HFFc6 (cell line): ENCODE measurements around the gene TMC1. TPM values are rescaled to one million over a fixed set of nuclear protein-coding genes. Genes with fewer than 3 reads are reported as not detected.
"Not testable (repeated sequence)": the region's sequence is repeated elsewhere in the genome, so short reads cannot be mapped to it uniquely, and the experiment has no call there.

Experiments
- DNase-seq: peaks from one replicate; pipeline ENCODE4 v3.0.0-alpha.2; 2018
- H3K27ac Mint-ChIP-seq: 2 replicates; pipeline ENCODE4 v1.8.0; 2020; ENCODE audit warnings: mild to moderate bottlenecking, mixed read lengths
- H3K27me3 Mint-ChIP-seq: 2 replicates; pipeline ENCODE4 v1.8.0; 2021; ENCODE audit warnings: mild to moderate bottlenecking, moderate library complexity, mixed read lengths; ENCODE audit not compliant: insufficient read depth
- H3K36me3 Mint-ChIP-seq: 2 replicates; pipeline ENCODE4 v1.8.0; 2021; ENCODE audit warnings: low read depth, mixed read lengths
- H3K4me1 Mint-ChIP-seq: 2 replicates; pipeline ENCODE4 v1.8.0; 2020; ENCODE audit warnings: low read depth, mixed read lengths
- H3K4me3 Mint-ChIP-seq: 2 replicates; pipeline ENCODE4 v1.8.0; 2020; ENCODE audit warnings: mild to moderate bottlenecking, moderate library complexity, mixed read lengths
- H3K9me3 Mint-ChIP-seq: 2 replicates; pipeline ENCODE4 v1.8.0; 2020; ENCODE audit warnings: mild to moderate bottlenecking, mixed read lengths
- CTCF ChIP-seq: fragments of 200-600 bp; sonication (generic); IDR thresholded peaks from 2 replicates; pipeline ENCODE4 v1.5.0; 2021; ENCODE audit warnings: antibody characterized with exemption, mild to moderate bottlenecking
- total RNA-seq, 6 experiments: library from RNA; stranded (reverse); fragmentation: NEBNext Ultra II Directional; extraction: Animal tissue kit (Norgen Biotek cat#: 25700); gene quantifications; 2 replicates in 1 of 6; 3 replicates in 5 of 6; pipeline ENCODE4 v1.2.3, GENCODE V29; 2021

TMC1 gene
- total RNA-seq, 6 experiments from 2014 or later, result 0.09 to 1.1 (median 0.65) TPM

GRCh38 chr9:72486594-72486955 lies 34.8 kb upstream of the TMC1 start:
- peaks cover 24% of the 10 kb centered on the region for H3K4me1 Mint-ChIP-seq
- H3K4me3 Mint-ChIP-seq, result no peak overlapping the region
- no peak for DNase-seq
- TF ChIP-seq CTCF, result no peak
- H3K9me3 Mint-ChIP-seq, result no peaks in the 10 kb centered on the region
- no peaks in the 10 kb centered on the region; the same call in 1 of the 2 replicates for H3K27me3 Mint-ChIP-seq
- no peaks in the 10 kb centered on the region for H3K36me3 Mint-ChIP-seq
- no peak overlapping the region for H3K27ac Mint-ChIP-seq

GRCh38 chr9:72487665-72488064 lies 33.7 kb upstream of the TMC1 start:
- H3K36me3 Mint-ChIP-seq, H3K27ac Mint-ChIP-seq, H3K9me3 Mint-ChIP-seq, H3K27me3 Mint-ChIP-seq, H3K4me3 Mint-ChIP-seq, DNase-seq: not testable (repeated sequence)
- H3K4me1 Mint-ChIP-seq, result peaks cover 18% of the 10 kb centered on the region

GRCh38 chr9:72489986-72490385 lies 31.4 kb upstream of the TMC1 start:
- Mint-ChIP-seq H3K27ac (no peak overlapping the region), H3K4me3 (no peak overlapping the region), H3K36me3 (no peaks in the 10 kb centered on the region), H3K27me3 (no peaks in the 10 kb centered on the region; the same call in 1 of the 2 replicates), H3K4me1 (no peaks in the 10 kb centered on the region; the same call in 1 of the 2 replicates), H3K9me3 (no peaks in the 10 kb centered on the region)
- DNase-seq, result no peak
- TF ChIP-seq CTCF, result no peak

- Mint-ChIP-seq H3K9me3 (no peaks in the 10 kb centered on the region), H3K4me3 (no peak overlapping the region), H3K27ac (no peak overlapping the region), H3K36me3 (no peaks in the 10 kb centered on the region), H3K4me1 (no peaks in the 10 kb centered on the region), H3K27me3 (no peaks in the 10 kb centered on the region; the same call in 1 of the 2 replicates)
- no peak for DNase-seq
- TF ChIP-seq CTCF, result no peak
Measured at GRCh38 chr9:72491242-72491641, 30.2 kb upstream of the TMC1 start.

GRCh38 chr9:72494051-72494450 lies 27.4 kb upstream of the TMC1 start:
- no peak for TF ChIP-seq CTCF
- Mint-ChIP-seq H3K4me3 (no peak overlapping the region), H3K9me3 (no peaks in the 10 kb centered on the region), H3K27me3 (no peaks in the 10 kb centered on the region; the same call in 1 of the 2 replicates), H3K36me3 (no peaks in the 10 kb centered on the region), H3K27ac (no peak overlapping the region), H3K4me1 (0 out of 2 replicates have a peak, but pooled peaks cover 6% of the 10 kb centered on the region)
- DNase-seq, result no peak

- Mint-ChIP-seq H3K27me3 (no peaks in the 10 kb centered on the region; the same call in 1 of the 2 replicates), H3K36me3 (no peaks in the 10 kb centered on the region), H3K4me1 (0 out of 2 replicates have a peak, but pooled peaks cover 6% of the 10 kb centered on the region), H3K4me3 (no peak overlapping the region), H3K9me3 (no peaks in the 10 kb centered on the region), H3K27ac (no peak overlapping the region)
- DNase-seq, result no peak
- no peak for TF ChIP-seq CTCF
Measured at GRCh38 chr9:72497447-72498046, 23.9 kb upstream of the TMC1 start.
